DND-41 (cell line): ENCODE results near the gene EIF4E.

Experiments
- ATAC-seq: fragments of 200-7000 bp; cut with Tn5 transposase; 3 replicates; pipeline ENCODE4 v1.9.1; 2021; ENCODE audit warnings: low read depth; ENCODE audit not compliant: insufficient read depth
- DNase-seq: peaks from one replicate; pipeline ENCODE4 v3.0.0-alpha.2; 2020
- H2AFZ ChIP-seq: 2 replicates; pipeline ENCODE4 v1.6.0; 2012; ENCODE audit warnings: low read depth, low read length
- H3K27ac ChIP-seq: 2 replicates; pipeline ENCODE4 v1.5.1; 2012; ENCODE audit warnings: low read length, inconsistent platforms
- H3K27me3 ChIP-seq: fragments of 200-600 bp; sonication (generic); 2 replicates; pipeline ENCODE4 v1.6.0; 2012; ENCODE audit warnings: low read length, mild to moderate bottlenecking, inconsistent platforms; ENCODE audit not compliant: insufficient read depth, poor library complexity
- H3K36me3 ChIP-seq: 2 replicates; pipeline ENCODE4 v1.5.1; 2012; ENCODE audit warnings: low read length, inconsistent platforms; ENCODE audit not compliant: insufficient read depth
- H3K4me1 ChIP-seq: 2 replicates; pipeline ENCODE4 v1.5.1; 2012; ENCODE audit warnings: mild to moderate bottlenecking, low read length; ENCODE audit not compliant: insufficient read depth
- H3K4me2 ChIP-seq: 2 replicates; pipeline ENCODE4 v1.6.0; 2012; ENCODE audit warnings: mild to moderate bottlenecking, moderate library complexity, low read length, inconsistent platforms; ENCODE audit not compliant: insufficient read depth
- H3K4me3 ChIP-seq, 2 experiments: fragments of 200-600 bp in 1 of 2; shearing (Covaris generic) in 1 of 2; 2 replicates each; pipeline ENCODE4 v1.5.1; 2012 to 2016; ENCODE audit warnings: inconsistent platforms in 2 of 2, low read length in 2 of 2, mild to moderate bottlenecking in 2 of 2, low read depth in 1 of 2, moderate library complexity in 1 of 2
- H3K79me2 ChIP-seq: 2 replicates; pipeline ENCODE4 v1.6.0; 2012; ENCODE audit warnings: low read length, inconsistent platforms; ENCODE audit not compliant: insufficient read depth
- H3K9ac ChIP-seq: 2 replicates; pipeline ENCODE4 v1.6.0; 2012; ENCODE audit warnings: low read depth, mild to moderate bottlenecking, inconsistent platforms, low read length, moderate library complexity
- H3K9me3 ChIP-seq: 2 replicates; pipeline ENCODE4 v1.5.1; 2012; ENCODE audit warnings: low read length, moderate library complexity, mild to moderate bottlenecking, inconsistent platforms; ENCODE audit not compliant: insufficient read depth, severe bottlenecking
- H4K20me1 ChIP-seq: 2 replicates; pipeline ENCODE4 v1.6.0; 2012; ENCODE audit warnings: low read length; ENCODE audit not compliant: insufficient read depth
- CTCF ChIP-seq: IDR thresholded peaks from 2 replicates; pipeline ENCODE4 v1.5.1; 2012; ENCODE audit warnings: borderline replicate concordance, low read length, moderate library complexity, mild to moderate bottlenecking; ENCODE audit not compliant: poor library complexity, severe bottlenecking; ENCODE audit errors: extremely low read depth
- EZH2 ChIP-seq: IDR thresholded peaks from 3 replicates; pipeline ENCODE4 v1.6.1; 2012; ENCODE audit warnings: borderline replicate concordance, low read depth, mild to moderate bottlenecking, moderate library complexity, low read length, inconsistent platforms; ENCODE audit not compliant: severe bottlenecking

Gene EIF4E

DNA sequence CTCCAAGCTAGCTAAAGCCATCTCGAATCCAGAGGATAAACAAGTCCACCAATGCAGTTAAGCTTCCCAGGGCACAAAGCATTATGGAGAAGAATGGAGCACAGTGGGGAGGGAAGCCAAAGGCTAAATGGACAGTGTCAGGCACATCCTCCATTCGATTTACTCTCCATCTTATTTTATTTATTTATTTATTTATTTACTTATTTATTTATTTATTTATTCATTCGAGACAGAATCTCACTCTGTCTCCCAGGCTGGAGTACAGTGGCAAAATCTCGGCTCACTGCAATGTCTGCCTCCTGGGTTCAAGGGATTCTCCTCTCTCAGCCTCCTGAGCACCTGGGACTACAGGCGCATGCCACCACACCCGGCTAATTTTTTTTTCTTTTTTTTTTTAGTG is 26.3 kb upstream of the EIF4E start:
- H3K4me1 ChIP-seq, result no peaks in the 10 kb centered on the region
- no peak for TF ChIP-seq CTCF
- no peak for TF ChIP-seq EZH2
- no peaks in the 10 kb centered on the region for H4K20me1 ChIP-seq
- H3K27me3 ChIP-seq, result no peaks in the 10 kb centered on the region
- no peak overlapping the region for H3K27ac ChIP-seq
- no peak overlapping the region for H3K4me2 ChIP-seq
- H3K36me3 ChIP-seq, result no peaks in the 10 kb centered on the region
- no peak for ATAC-seq
- DNase-seq, result no peak
- no peak overlapping the region for H2AFZ ChIP-seq
- H3K9me3 ChIP-seq, result no peaks in the 10 kb centered on the region
- no peak overlapping the region for H3K9ac ChIP-seq
- H3K79me2 ChIP-seq, result no peaks in the 10 kb centered on the region
- no peak overlapping the region for H3K4me3 ChIP-seq

DNA sequence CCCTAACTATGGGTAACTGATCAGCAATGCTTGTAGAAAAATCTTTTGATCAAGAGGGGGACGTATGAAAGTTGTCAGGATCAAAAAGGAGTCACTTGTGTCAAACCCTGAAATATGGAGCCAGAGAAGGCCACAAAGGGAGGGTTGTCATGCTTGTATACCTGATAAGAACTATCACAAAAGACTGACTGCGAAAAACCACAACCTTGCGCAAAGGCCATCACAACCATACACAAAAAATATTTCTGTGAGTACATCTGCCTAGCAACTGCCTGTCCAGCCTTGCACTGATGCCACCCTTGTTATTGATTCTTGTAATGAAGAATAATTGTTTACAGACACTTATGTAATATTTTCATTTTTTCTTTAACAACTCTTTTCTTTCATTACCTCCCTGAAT is 22.8 kb upstream of the EIF4E start:
- no peak for DNase-seq
- ATAC-seq, result no peak
- TF ChIP-seq CTCF (no peak), EZH2 (no peak)
- no peaks in the 10 kb centered on the region for H3K4me1 ChIP-seq
- no peak overlapping the region for H3K4me3 ChIP-seq
- no peak overlapping the region for H3K9ac ChIP-seq
- no peaks in the 10 kb centered on the region for H3K79me2 ChIP-seq
- H3K9me3 ChIP-seq, result no peaks in the 10 kb centered on the region
- H2AFZ ChIP-seq, result no peak overlapping the region
- H4K20me1 ChIP-seq, result no peaks in the 10 kb centered on the region
- H3K4me2 ChIP-seq, result no peak overlapping the region
- H3K27ac ChIP-seq, result no peak overlapping the region
- no peaks in the 10 kb centered on the region for H3K27me3 ChIP-seq
- H3K36me3 ChIP-seq, result no peaks in the 10 kb centered on the region

- no peak overlapping the region for H3K27ac ChIP-seq
- no peaks in the 10 kb centered on the region for H3K4me1 ChIP-seq
- H3K79me2 ChIP-seq, result no peaks in the 10 kb centered on the region
- H3K9me3 ChIP-seq, result no peaks in the 10 kb centered on the region
- TF ChIP-seq EZH2 (no peak), CTCF (no peak)
- no peaks in the 10 kb centered on the region for H4K20me1 ChIP-seq
- ATAC-seq (no peak), DNase-seq (no peak)
- H3K36me3 ChIP-seq, result no peaks in the 10 kb centered on the region
- no peaks in the 10 kb centered on the region for H3K27me3 ChIP-seq
- no peak overlapping the region for H3K4me2 ChIP-seq
- H3K9ac ChIP-seq, result no peak overlapping the region
- H3K4me3 ChIP-seq, result no peak overlapping the region
- H2AFZ ChIP-seq, result no peak overlapping the region; the same call in 1 of the 2 replicates
Measured at GRCh38 chr4:98950925-98951324, 22.0 kb upstream of the EIF4E start.

- no peak for ATAC-seq
- H3K79me2 ChIP-seq, result no peaks in the 10 kb centered on the region
- H3K27ac ChIP-seq, result no peak overlapping the region
- no peaks in the 10 kb centered on the region for H3K9me3 ChIP-seq
- H2AFZ ChIP-seq, result no peak overlapping the region; the same call in 1 of the 2 replicates
- no peaks in the 10 kb centered on the region for H3K36me3 ChIP-seq
- H3K4me1 ChIP-seq, result no peaks in the 10 kb centered on the region
- no peak for DNase-seq
- H3K4me2 ChIP-seq, result no peak overlapping the region
- no peaks in the 10 kb centered on the region for H3K27me3 ChIP-seq
- no peak overlapping the region for H3K4me3 ChIP-seq
- no peaks in the 10 kb centered on the region for H4K20me1 ChIP-seq
- TF ChIP-seq CTCF (no peak), EZH2 (no peak)
- H3K9ac ChIP-seq, result no peak overlapping the region
Measured at GRCh38 chr4:98946359-98946758, 17.4 kb upstream of the EIF4E start.
